NCI-H1092 treated with DMSO at 0.1 percent for 48 hours (cell line): ENCODE data around the gene R3HDM2.
"Not testable (repeated sequence)": the region's sequence is repeated elsewhere in the genome, so short reads cannot be mapped to it uniquely, and the experiment has no call there.

Source experiments
- DNase-seq: peaks from one replicate; lab custom pipeline; 2025; lab: John Stamatoyannopoulos, UW

Gene R3HDM2

GRCh38 chr12:57377103-57377840 lies 53.6 kb downstream of the R3HDM2 start:
- no peak for DNase-seq

- DNase-seq = no peak
These were observed 58.6 kb downstream of the R3HDM2 start for GRCh38 chr12:57372233-57372632.

- no peak for DNase-seq
These were observed 60.1 kb downstream of the R3HDM2 start for GRCh38 chr12:57370696-57371095.

GRCh38 chr12:57370072-57370471 lies 60.8 kb downstream of the R3HDM2 start:
- DNase-seq = no peak

GRCh38 chr12:57369202-57369601 lies 61.6 kb downstream of the R3HDM2 start:
- DNase-seq = no peak

GRCh38 chr12:57368349-57369095 lies 62.3 kb downstream of the R3HDM2 start:
- DNase-seq = no peak

- DNase-seq = no peak
These were observed 63.7 kb downstream of the R3HDM2 start for GRCh38 chr12:57367121-57367520.

- no peak for DNase-seq
These were observed 64.5 kb downstream of the R3HDM2 start for GRCh38 chr12:57366315-57366714.

GRCh38 chr12:57364156-57364555 lies 66.7 kb downstream of the R3HDM2 start:
- DNase-seq = not testable (repeated sequence)

GRCh38 chr12:57360468-57360867 lies 70.4 kb downstream of the R3HDM2 start:
- DNase-seq = no peak

- DNase-seq = no peak
These were observed 72.2 kb downstream of the R3HDM2 start for GRCh38 chr12:57358646-57359045.

- DNase-seq = no peak
These were observed 75.1 kb downstream of the R3HDM2 start for GRCh38 chr12:57355734-57356133.

GRCh38 chr12:57352166-57352565 lies 78.7 kb downstream of the R3HDM2 start:
- no peak for DNase-seq

GRCh38 chr12:57347284-57347683 lies 83.6 kb downstream of the R3HDM2 start:
- no peak for DNase-seq

- no peak for DNase-seq
These were observed 87.0 kb downstream of the R3HDM2 start for GRCh38 chr12:57343703-57344378.

- no peak for DNase-seq
These were observed 88.6 kb downstream of the R3HDM2 start for GRCh38 chr12:57342207-57342691.

GRCh38 chr12:57341275-57341990 lies 89.4 kb downstream of the R3HDM2 start:
- no peak for DNase-seq

GRCh38 chr12:57340104-57340503 lies 90.7 kb downstream of the R3HDM2 start:
- DNase-seq = no peak

- DNase-seq = not testable (repeated sequence)
These were observed 94.5 kb downstream of the R3HDM2 start for GRCh38 chr12:57336299-57336698.

- no peak for DNase-seq
These were observed 96.6 kb downstream of the R3HDM2 start for GRCh38 chr12:57334219-57334618.

- no peak for DNase-seq
These were observed 98.1 kb downstream of the R3HDM2 start for GRCh38 chr12:57332646-57333312.

- no peak for DNase-seq
These were observed 99.9 kb downstream of the R3HDM2 start for GRCh38 chr12:57330992-57331391.
